Measurements from ENCODE around the gene GNG2.

The GNG2 gene

DNA sequence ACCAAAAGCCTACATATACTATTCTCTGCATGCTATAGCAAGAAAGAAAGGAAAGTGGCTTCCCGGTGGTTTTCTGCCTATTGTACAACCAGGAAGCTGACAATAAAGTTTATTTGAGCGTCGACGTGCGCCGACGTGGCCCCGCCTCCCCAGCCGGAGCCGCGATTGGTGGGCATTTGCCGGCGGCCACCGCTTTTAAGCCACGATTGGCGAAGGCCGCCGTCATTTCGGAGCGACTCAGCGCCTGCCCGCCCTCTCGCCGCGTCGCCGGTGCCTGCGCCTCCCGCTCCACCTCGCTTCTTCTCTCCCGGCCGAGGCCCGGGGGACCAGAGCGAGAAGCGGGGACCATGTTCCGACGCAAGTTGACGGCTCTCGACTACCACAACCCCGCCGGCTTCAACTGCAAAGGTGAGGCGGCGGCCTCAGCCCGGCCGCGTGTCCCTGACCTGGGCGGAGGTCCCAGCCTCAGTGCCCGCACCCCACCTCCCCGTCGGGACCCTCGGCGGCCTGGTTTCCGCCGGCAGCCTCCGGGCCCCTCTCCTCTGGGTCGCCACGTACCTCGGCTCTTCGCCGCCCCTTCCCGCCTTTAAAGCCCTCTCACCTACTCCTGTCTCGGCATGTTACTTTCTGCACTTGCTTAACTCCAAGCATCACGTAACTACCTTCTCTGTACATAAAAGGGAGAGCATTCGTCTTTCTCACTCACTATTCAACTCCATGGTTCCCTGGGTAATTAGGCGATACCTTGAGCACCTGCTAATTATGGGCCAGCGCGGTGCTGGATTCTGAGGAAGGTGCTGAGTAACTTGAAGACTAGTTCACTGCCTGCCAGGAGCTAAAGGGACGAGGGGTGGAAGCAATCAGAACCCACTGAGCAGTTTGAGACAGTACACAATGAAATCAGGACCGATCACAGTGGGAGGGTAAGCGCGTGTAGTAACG lies 129.2 kb downstream of the GNG2 start, which contains the start of gene RTRAF (continued):
- TF ChIP-seq ZNF341 (tag by site-specific recombination; IDR thresholded peaks at IDR 0.05; ENCODE audit: low read depth) (peak; percentile 54), ZNF423 (tag by site-specific recombination; IDR thresholded peaks at IDR 0.05) (no peak), ZNF266 (tag by site-specific recombination; IDR thresholded peaks at IDR 0.05; ENCODE audit: low read depth) (no peak), ZNF2 (tag by site-specific recombination; IDR thresholded peaks at IDR 0.05) (peak; percentile 57; the same call in 1 of the 2 replicates), KLF8 (tag by site-specific recombination; IDR thresholded peaks at IDR 0.05) (peak; percentile 57; the same call in 1 of the 2 replicates), ZNF248 (tag by site-specific recombination; IDR thresholded peaks at IDR 0.05) (no peak), ZNF664 (tag by site-specific recombination; IDR thresholded peaks at IDR 0.05) (no peak), HOXC10 (CRISPR knock-in tag; IDR thresholded peaks at IDR 0.05) (no peak), ZNF701 (tag by site-specific recombination; IDR thresholded peaks at IDR 0.05) (no peak), ZNF623 (tag by site-specific recombination; IDR thresholded peaks at IDR 0.05) (no peak), SALL2 (tag by site-specific recombination; IDR thresholded peaks at IDR 0.05; ENCODE audit: borderline replicate concordance) (no peak), ZNF530 (tag by site-specific recombination; IDR thresholded peaks at IDR 0.05; ENCODE audit: low read depth) (no peak), ZNF202 (tag by site-specific recombination; IDR thresholded peaks at IDR 0.05; ENCODE audit: borderline replicate concordance) (no peak), ZBTB20 (tag by site-specific recombination; IDR thresholded peaks at IDR 0.05) (peak; percentile 65), ZNF76 (tag by site-specific recombination; IDR thresholded peaks at IDR 0.05; ENCODE audit: borderline replicate concordance, low read depth) (peak; percentile 46; the same call in 1 of the 2 replicates), ZNF521 (tag by site-specific recombination; IDR thresholded peaks at IDR 0.05) (no peak), ZBTB7A (tag by site-specific recombination; IDR thresholded peaks at IDR 0.05; ENCODE audit: low read depth) (peak; percentile 56; the same call in 1 of the 2 replicates), ZBTB48 (tag by site-specific recombination; IDR thresholded peaks at IDR 0.05) (peak; percentile 70), ZNF549 (tag by site-specific recombination; IDR thresholded peaks at IDR 0.05) (no peak), ZNF404 (tag by site-specific recombination; IDR thresholded peaks at IDR 0.05) (no peak), TRIM28 (IDR thresholded peaks at IDR 0.05; ENCODE audit: borderline replicate concordance, low read length) (peak; percentile 63; the same call in 1 of the 2 replicates), ZNF768 (tag by site-specific recombination; IDR thresholded peaks at IDR 0.05) (no peak)
- TF ChIP-seq, protein P1, sequence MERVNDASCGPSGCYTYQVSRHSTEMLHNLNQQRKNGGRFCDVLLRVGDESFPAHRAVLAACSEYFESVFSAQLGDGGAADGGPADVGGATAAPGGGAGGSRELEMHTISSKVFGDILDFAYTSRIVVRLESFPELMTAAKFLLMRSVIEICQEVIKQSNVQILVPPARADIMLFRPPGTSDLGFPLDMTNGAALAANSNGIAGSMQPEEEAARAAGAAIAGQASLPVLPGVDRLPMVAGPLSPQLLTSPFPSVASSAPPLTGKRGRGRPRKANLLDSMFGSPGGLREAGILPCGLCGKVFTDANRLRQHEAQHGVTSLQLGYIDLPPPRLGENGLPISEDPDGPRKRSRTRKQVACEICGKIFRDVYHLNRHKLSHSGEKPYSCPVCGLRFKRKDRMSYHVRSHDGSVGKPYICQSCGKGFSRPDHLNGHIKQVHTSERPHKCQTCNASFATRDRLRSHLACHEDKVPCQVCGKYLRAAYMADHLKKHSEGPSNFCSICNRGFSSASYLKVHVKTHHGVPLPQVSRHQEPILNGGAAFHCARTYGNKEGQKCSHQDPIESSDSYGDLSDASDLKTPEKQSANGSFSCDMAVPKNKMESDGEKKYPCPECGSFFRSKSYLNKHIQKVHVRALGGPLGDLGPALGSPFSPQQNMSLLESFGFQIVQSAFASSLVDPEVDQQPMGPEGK (tag by site-specific recombination; IDR thresholded peaks at IDR 0.05) = 0 out of 2 replicates have a peak, but pooled peaks have one; percentile 46
- TF ChIP-seq, protein P2, sequence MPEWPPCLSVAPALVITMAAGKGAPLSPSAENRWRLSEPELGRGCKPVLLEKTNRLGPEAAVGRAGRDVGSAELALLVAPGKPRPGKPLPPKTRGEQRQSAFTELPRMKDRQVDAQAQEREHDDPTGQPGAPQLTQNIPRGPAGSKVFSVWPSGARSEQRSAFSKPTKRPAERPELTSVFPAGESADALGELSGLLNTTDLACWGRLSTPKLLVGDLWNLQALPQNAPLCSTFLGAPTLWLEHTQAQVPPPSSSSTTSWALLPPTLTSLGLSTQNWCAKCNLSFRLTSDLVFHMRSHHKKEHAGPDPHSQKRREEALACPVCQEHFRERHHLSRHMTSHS (tag by site-specific recombination; IDR thresholded peaks at IDR 0.05) = no peak
- TF ChIP-seq, protein P3, sequence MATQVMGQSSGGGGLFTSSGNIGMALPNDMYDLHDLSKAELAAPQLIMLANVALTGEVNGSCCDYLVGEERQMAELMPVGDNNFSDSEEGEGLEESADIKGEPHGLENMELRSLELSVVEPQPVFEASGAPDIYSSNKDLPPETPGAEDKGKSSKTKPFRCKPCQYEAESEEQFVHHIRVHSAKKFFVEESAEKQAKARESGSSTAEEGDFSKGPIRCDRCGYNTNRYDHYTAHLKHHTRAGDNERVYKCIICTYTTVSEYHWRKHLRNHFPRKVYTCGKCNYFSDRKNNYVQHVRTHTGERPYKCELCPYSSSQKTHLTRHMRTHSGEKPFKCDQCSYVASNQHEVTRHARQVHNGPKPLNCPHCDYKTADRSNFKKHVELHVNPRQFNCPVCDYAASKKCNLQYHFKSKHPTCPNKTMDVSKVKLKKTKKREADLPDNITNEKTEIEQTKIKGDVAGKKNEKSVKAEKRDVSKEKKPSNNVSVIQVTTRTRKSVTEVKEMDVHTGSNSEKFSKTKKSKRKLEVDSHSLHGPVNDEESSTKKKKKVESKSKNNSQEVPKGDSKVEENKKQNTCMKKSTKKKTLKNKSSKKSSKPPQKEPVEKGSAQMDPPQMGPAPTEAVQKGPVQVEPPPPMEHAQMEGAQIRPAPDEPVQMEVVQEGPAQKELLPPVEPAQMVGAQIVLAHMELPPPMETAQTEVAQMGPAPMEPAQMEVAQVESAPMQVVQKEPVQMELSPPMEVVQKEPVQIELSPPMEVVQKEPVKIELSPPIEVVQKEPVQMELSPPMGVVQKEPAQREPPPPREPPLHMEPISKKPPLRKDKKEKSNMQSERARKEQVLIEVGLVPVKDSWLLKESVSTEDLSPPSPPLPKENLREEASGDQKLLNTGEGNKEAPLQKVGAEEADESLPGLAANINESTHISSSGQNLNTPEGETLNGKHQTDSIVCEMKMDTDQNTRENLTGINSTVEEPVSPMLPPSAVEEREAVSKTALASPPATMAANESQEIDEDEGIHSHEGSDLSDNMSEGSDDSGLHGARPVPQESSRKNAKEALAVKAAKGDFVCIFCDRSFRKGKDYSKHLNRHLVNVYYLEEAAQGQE (tag by site-specific recombination; IDR thresholded peaks at IDR 0.05) = no peak
- TF ChIP-seq, protein P4, sequence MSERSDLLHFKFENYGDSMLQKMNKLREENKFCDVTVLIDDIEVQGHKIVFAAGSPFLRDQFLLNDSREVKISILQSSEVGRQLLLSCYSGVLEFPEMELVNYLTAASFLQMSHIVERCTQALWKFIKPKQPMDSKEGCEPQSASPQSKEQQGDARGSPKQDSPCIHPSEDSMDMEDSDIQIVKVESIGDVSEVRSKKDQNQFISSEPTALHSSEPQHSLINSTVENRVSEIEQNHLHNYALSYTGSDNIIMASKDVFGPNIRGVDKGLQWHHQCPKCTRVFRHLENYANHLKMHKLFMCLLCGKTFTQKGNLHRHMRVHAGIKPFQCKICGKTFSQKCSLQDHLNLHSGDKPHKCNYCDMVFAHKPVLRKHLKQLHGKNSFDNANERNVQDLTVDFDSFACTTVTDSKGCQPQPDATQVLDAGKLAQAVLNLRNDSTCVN (tag by site-specific recombination; optimal IDR thresholded peaks at IDR 0.05) = peak; percentile 71
- TF ChIP-seq, protein P5, sequence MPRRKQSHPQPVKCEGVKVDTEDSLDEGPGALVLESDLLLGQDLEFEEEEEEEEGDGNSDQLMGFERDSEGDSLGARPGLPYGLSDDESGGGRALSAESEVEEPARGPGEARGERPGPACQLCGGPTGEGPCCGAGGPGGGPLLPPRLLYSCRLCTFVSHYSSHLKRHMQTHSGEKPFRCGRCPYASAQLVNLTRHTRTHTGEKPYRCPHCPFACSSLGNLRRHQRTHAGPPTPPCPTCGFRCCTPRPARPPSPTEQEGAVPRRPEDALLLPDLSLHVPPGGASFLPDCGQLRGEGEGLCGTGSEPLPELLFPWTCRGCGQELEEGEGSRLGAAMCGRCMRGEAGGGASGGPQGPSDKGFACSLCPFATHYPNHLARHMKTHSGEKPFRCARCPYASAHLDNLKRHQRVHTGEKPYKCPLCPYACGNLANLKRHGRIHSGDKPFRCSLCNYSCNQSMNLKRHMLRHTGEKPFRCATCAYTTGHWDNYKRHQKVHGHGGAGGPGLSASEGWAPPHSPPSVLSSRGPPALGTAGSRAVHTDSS (tag by site-specific recombination; IDR thresholded peaks at IDR 0.05) = no peak
- TF ChIP-seq, protein P6, sequence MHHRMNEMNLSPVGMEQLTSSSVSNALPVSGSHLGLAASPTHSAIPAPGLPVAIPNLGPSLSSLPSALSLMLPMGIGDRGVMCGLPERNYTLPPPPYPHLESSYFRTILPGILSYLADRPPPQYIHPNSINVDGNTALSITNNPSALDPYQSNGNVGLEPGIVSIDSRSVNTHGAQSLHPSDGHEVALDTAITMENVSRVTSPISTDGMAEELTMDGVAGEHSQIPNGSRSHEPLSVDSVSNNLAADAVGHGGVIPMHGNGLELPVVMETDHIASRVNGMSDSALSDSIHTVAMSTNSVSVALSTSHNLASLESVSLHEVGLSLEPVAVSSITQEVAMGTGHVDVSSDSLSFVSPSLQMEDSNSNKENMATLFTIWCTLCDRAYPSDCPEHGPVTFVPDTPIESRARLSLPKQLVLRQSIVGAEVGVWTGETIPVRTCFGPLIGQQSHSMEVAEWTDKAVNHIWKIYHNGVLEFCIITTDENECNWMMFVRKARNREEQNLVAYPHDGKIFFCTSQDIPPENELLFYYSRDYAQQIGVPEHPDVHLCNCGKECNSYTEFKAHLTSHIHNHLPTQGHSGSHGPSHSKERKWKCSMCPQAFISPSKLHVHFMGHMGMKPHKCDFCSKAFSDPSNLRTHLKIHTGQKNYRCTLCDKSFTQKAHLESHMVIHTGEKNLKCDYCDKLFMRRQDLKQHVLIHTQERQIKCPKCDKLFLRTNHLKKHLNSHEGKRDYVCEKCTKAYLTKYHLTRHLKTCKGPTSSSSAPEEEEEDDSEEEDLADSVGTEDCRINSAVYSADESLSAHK (tag by site-specific recombination; IDR thresholded peaks at IDR 0.05) = no peak
